ENCODE measurements around the gene DNAJC16. TPM values are rescaled to one million over a fixed set of nuclear protein-coding genes. Genes with fewer than 3 reads are reported as not detected.
A peak's percentile ranks its signal among the peaks of the same experiment; 100 is the strongest.

The DNAJC16 gene
- total and polyA plus RNA-seq, 9 of the 15 experiments (the other 6 are each of a cell fraction or from before 2014, with no cell fraction given): 6.9 to 16.8 (median 12.8) TPM

GRCh38 chr1:15526490-15527339, at the start of gene DNAJC16 (continued):
- TF ChIP-seq PREB (CRISPR knock-in tag; IDR thresholded peaks at IDR 0.05) (no peak), TAF9B (IDR thresholded peaks at IDR 0.05; ENCODE audit: partially characterized antibody) (peak; percentile 85), TAL1 (IDR thresholded peaks at IDR 0.05) (peak; percentile 15; the same call in 1 of the 2 replicates), FOSL1 (tag; conservative IDR thresholded peaks at IDR 0.05) (peak; percentile 43), BCLAF1 (IDR thresholded peaks at IDR 0.05; ENCODE audit: borderline replicate concordance in 1 of 2, control insufficient read depth in 1 of 2, low read depth in 2 of 2, low read length in 1 of 2) (peak in 1 of 2 experiments; percentile 73; a peak in 2 of 4 replicates), CXXC5 (CRISPR knock-in tag; IDR thresholded peaks at IDR 0.05) (peak; percentile 92), PHB2 (IDR thresholded peaks at IDR 0.05; ENCODE audit: low read depth) (no peak), GABPA (tag; conservative IDR thresholded peaks at IDR 0.05; ENCODE audit: low read depth) (peak; percentile 92), JUN (IDR thresholded peaks at IDR 0.05; ENCODE audit: borderline replicate concordance, low read depth, low read length) (peak; percentile 53; the same call in 1 of the 2 replicates), JUN (CRISPR knock-in tag; IDR thresholded peaks at IDR 0.05; ENCODE audit: borderline replicate concordance) (peak; percentile 44; the same call in 1 of the 2 replicates), ETS1 (conservative IDR thresholded peaks at IDR 0.05; ENCODE audit: control insufficient read depth, low read depth, low read length) (peak; percentile 22; the same call in 1 of the 2 replicates), SIN3B (IDR thresholded peaks at IDR 0.05; ENCODE audit: low read depth) (peak; percentile 72), ZNF282 (CRISPR knock-in tag; IDR thresholded peaks at IDR 0.05) (no peak), CREB3L1 (IDR thresholded peaks at IDR 0.05; ENCODE audit: borderline replicate concordance, low read depth) (peak; percentile 85), POLR2B (IDR thresholded peaks at IDR 0.05; ENCODE audit: low read depth, partially characterized antibody) (peak; percentile 88), MECOM (CRISPR knock-in tag; IDR thresholded peaks at IDR 0.05) (0 out of 2 replicates have a peak, but pooled peaks have one; percentile 52), FOS (IDR thresholded peaks at IDR 0.05; ENCODE audit: extremely low read depth, insufficient read length) (no peak)
- TF ChIP-seq, protein P1, sequence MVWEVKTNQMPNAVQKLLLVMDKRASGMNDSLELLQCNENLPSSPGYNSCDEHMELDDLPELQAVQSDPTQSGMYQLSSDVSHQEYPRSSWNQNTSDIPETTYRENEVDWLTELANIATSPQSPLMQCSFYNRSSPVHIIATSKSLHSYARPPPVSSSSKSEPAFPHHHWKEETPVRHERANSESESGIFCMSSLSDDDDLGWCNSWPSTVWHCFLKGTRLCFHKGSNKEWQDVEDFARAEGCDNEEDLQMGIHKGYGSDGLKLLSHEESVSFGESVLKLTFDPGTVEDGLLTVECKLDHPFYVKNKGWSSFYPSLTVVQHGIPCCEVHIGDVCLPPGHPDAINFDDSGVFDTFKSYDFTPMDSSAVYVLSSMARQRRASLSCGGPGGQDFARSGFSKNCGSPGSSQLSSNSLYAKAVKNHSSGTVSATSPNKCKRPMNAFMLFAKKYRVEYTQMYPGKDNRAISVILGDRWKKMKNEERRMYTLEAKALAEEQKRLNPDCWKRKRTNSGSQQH (CRISPR knock-in tag; IDR thresholded peaks at IDR 0.05): 0 out of 2 replicates have a peak, but pooled peaks have one; percentile 36

Data from K562 (cell line).